GM12878 (cell line): ENCODE data around the gene EEF1AKMT2. TPM values are rescaled to one million over a fixed set of nuclear protein-coding genes. Genes with fewer than 3 reads are reported as not detected.

Source experiments
- BCLAF1 ChIP-seq: fragments of 450-650 bp; IDR thresholded peaks from 2 replicates; pipeline ENCODE4 v1.6.1; 2017; ENCODE audit warnings: antibody characterized with exemption, mild to moderate bottlenecking, moderate library complexity
- CUX1 ChIP-seq: IDR thresholded peaks from 2 replicates; pipeline ENCODE4 v1.6.1; 2012; ENCODE audit warnings: improper control_type of control experiment, low read depth, low read length; ENCODE audit not compliant: insufficient replicate concordance
- ETV6 ChIP-seq, 2 experiments: fragments of 450-650 bp in 1 of 2; IDR thresholded peaks in 1 of 2; conservative IDR thresholded peaks in 1 of 2; 2 replicates each; pipeline ENCODE4 v1.6.1; 2014; ENCODE audit warnings: antibody characterized with exemption in 1 of 2, borderline replicate concordance in 1 of 2, low read depth in 1 of 2, mild to moderate bottlenecking in 1 of 2, moderate library complexity in 1 of 2
- IKZF2 ChIP-seq, 2 experiments: fragments of 450-650 bp; IDR thresholded peaks; 2 replicates each; pipeline ENCODE4 v1.6.1; 2017; ENCODE audit warnings: mild to moderate bottlenecking in 2 of 2, moderate library complexity in 2 of 2
- KDM1A ChIP-seq: fragments of 200-600 bp; sonication (generic); IDR thresholded peaks from 2 replicates; pipeline ENCODE4 v1.6.1; 2016; ENCODE audit warnings: borderline replicate concordance
- KLF5 ChIP-seq: fragments of 450-650 bp; IDR thresholded peaks from 2 replicates; pipeline ENCODE4 v1.6.1; 2014; ENCODE audit warnings: mild to moderate bottlenecking; ENCODE audit not compliant: partially characterized antibody
- MTA3 ChIP-seq: IDR thresholded peaks from 2 replicates; pipeline ENCODE4 v1.6.1; 2012; ENCODE audit warnings: low read length, inconsistent platforms, borderline replicate concordance
- MYB ChIP-seq: fragments of 150-350 bp; IDR thresholded peaks from 2 replicates; pipeline ENCODE4 v1.6.1; 2014; ENCODE audit warnings: mild to moderate bottlenecking, low read depth, low read length, borderline replicate concordance
- PAX5 ChIP-seq: IDR thresholded peaks from 2 replicates; pipeline ENCODE4 v1.6.1; 2011; ENCODE audit warnings: low read depth, low read length, borderline replicate concordance
- SIN3A ChIP-seq: IDR thresholded peaks from 2 replicates; pipeline ENCODE4 v1.6.1; 2012; ENCODE audit warnings: low read depth, low read length, improper control_type of control experiment
- SKIL ChIP-seq: fragments of 450-650 bp; IDR thresholded peaks from 2 replicates; pipeline ENCODE4 v1.6.1; 2017; ENCODE audit warnings: mild to moderate bottlenecking, low read depth, inconsistent platforms; ENCODE audit not compliant: poor library complexity, severe bottlenecking
- SMARCA5 ChIP-seq: fragments of 450-650 bp; IDR thresholded peaks from 2 replicates; pipeline ENCODE4 v1.6.1; 2017; ENCODE audit warnings: mild to moderate bottlenecking
- SREBF2 ChIP-seq: IDR thresholded peaks from 2 replicates; pipeline ENCODE4 v1.6.1; 2012; ENCODE audit warnings: mild to moderate bottlenecking, low read length
- STAT1 ChIP-seq: fragments of 450-650 bp; conservative IDR thresholded peaks from 2 replicates; pipeline ENCODE4 v1.6.1; 2014; ENCODE audit warnings: antibody characterized with exemption, mild to moderate bottlenecking
- SUPT20H ChIP-seq: IDR thresholded peaks from 2 replicates; pipeline ENCODE4 v1.6.1; 2011; ENCODE audit warnings: low read depth, mild to moderate bottlenecking, low read length, moderate library complexity, borderline replicate concordance; ENCODE audit not compliant: control insufficient read depth
- SUZ12 ChIP-seq: fragments of 200-600 bp; sonication (generic); IDR thresholded peaks from one replicate; pipeline ENCODE4 v1.6.1; 2018; ENCODE audit warnings: antibody characterized with exemption, mild to moderate bottlenecking; ENCODE audit not compliant: unreplicated experiment
- USF1 ChIP-seq: IDR thresholded peaks from 2 replicates; pipeline ENCODE4 v1.6.1; 2011; ENCODE audit warnings: borderline replicate concordance, low read depth, mild to moderate bottlenecking, moderate library complexity, mixed read lengths, low read length; ENCODE audit not compliant: insufficient read depth; ENCODE audit errors: extremely low read length
- YY1 ChIP-seq: IDR thresholded peaks from 2 replicates; pipeline ENCODE4 v1.6.1; 2011; ENCODE audit warnings: low read depth, mild to moderate bottlenecking, low read length
- ZNF384 ChIP-seq: IDR thresholded peaks from 2 replicates; pipeline ENCODE4 v1.6.1; 2012; ENCODE audit warnings: low read depth, mild to moderate bottlenecking, low read length, improper control_type of control experiment, borderline replicate concordance
- polyA plus RNA-seq, 11 experiments: library from polyadenylated mRNA; depleted of rRNA in 4 of 11; unstranded in 6 of 11; stranded (reverse) in 5 of 11; fragments of >200 nt; fragmentation: Nextera tagmentation in 4 of 11; fragmentation: Illumina TruSeq in 1 of 11; extraction: Ambion mirVana in 4 of 11; extraction: Trizol in 1 of 11; gene quantifications; 1 replicate in 1 of 11; 2 replicates in 10 of 11; pipeline versions ENCODE4 v1.2.1 to v1.2.3, GENCODE V29; 2011 to 2016; ENCODE audit warnings: inconsistent platforms in 2 of 11, missing spikeins in 2 of 11, low read depth in 1 of 11
- total RNA-seq, 4 experiments: library from RNA; depleted of rRNA in 3 of 4; stranded (reverse); fragments of >200 nt in 3 of 4; fragmentation: Illumina TruSeq in 1 of 4; extraction: Trizol in 1 of 4; gene quantifications; 2 replicates each; pipeline versions ENCODE4 v1.2.1 to v1.2.3, GENCODE V29; 2013 to 2021

EEF1AKMT2 gene
- total and polyA plus RNA-seq, 10 of the 15 experiments (the other 5 are each of a cell fraction or from before 2014, with no cell fraction given) = 9.1 to 29.3 (median 23.6) TPM

- TF ChIP-seq CUX1 = no peak
- peak; percentile 76 for TF ChIP-seq SMARCA5
- TF ChIP-seq BCLAF1 = no peak
- no peak for TF ChIP-seq KDM1A
- no peak for TF ChIP-seq MTA3
- TF ChIP-seq USF1 = no peak
- no peak for TF ChIP-seq SUPT20H
- TF ChIP-seq ETV6 (conservative IDR thresholded peaks at IDR 0.05 in 1 of 2, IDR thresholded peaks at IDR 0.05 in 1 of 2; ENCODE audit: borderline replicate concordance in 1 of 2, low read depth in 1 of 2) = no peak
- no peak for TF ChIP-seq SUZ12
- TF ChIP-seq IKZF2 (IDR thresholded peaks at IDR 0.05) = no peak; a peak in 1 of 4 replicates
- 0 out of 2 replicates have a peak, but pooled peaks have one; percentile 63 for TF ChIP-seq YY1
- TF ChIP-seq STAT1 = no peak
- TF ChIP-seq MYB = no peak
- no peak for TF ChIP-seq PAX5
- TF ChIP-seq ZNF384 = no peak
- no peak for TF ChIP-seq SREBF2
- peak; percentile 53 for TF ChIP-seq SKIL
- no peak for TF ChIP-seq KLF5
- TF ChIP-seq SIN3A = no peak
These were observed 50.3 kb downstream of the EEF1AKMT2 start (continued) for GRCh38 chr10:124741281-124741921.
